ENCODE results near the gene LAMA1.

LAMA1 gene

DNA sequence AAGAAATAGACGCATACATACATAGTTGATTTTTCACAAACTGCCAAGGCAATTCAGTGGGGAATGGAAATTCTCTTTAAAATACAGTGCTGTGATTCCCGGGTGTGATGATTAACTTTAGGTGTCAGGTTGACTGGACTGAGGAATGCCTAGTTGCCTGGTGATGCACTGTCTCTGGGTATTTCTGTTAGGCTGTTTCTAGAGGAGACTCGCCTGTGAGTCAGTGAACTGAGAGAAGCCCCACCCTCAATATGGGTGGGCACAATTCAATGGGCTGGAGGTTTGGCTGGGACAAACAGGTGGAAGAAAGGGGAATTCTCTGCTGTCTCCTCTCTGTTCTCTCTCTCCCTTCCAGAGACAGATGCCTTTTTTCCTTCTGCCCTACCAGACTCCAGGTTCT, 200.5 kb downstream of the LAMA1 start:
- no peak for DNase-seq (ENCODE audit: low read depth)
- H3K4me3 ChIP-seq (ENCODE audit: low read depth, low read length): no peak overlapping the region
- TF ChIP-seq, protein P1, sequence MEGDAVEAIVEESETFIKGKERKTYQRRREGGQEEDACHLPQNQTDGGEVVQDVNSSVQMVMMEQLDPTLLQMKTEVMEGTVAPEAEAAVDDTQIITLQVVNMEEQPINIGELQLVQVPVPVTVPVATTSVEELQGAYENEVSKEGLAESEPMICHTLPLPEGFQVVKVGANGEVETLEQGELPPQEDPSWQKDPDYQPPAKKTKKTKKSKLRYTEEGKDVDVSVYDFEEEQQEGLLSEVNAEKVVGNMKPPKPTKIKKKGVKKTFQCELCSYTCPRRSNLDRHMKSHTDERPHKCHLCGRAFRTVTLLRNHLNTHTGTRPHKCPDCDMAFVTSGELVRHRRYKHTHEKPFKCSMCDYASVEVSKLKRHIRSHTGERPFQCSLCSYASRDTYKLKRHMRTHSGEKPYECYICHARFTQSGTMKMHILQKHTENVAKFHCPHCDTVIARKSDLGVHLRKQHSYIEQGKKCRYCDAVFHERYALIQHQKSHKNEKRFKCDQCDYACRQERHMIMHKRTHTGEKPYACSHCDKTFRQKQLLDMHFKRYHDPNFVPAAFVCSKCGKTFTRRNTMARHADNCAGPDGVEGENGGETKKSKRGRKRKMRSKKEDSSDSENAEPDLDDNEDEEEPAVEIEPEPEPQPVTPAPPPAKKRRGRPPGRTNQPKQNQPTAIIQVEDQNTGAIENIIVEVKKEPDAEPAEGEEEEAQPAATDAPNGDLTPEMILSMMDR (conservative IDR thresholded peaks at IDR 0.05; ENCODE audit: low read depth, low read length): no peak

DNA sequence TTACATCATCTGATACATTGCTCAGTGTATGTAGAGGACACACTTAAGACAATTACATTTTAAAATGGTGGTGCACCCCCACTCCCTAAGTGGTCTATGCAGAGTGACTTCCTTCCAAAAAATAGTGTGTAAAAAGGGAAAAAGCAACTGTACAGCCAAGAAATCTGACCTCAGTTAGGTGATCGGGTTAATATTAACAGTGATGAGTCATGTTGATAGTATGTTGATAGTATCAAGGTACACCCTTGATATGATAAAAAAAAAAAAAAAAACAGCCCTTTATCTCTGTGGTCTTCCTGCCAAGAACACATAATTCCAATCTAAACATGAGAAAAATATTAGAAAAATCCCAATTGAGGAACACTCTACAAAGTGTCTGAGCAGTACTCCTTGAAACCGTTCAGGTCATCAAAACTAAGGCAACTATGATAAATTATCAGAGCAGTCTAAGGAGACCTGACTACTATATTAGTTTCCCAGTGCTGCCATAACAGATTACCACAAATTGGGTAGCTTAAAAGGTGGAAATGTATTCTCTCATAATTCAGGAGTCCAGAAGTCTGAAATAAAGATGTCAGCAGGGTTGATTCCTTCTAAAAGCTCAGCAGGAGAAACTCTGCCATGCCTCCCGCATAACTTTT, 216.2 kb downstream of the LAMA1 start:
- TF ChIP-seq, protein P1 (conservative IDR thresholded peaks at IDR 0.05; ENCODE audit: low read depth, low read length): no peak
- DNase-seq (ENCODE audit: low read depth): no peak
- H3K4me3 ChIP-seq (ENCODE audit: low read depth, low read length): no peak overlapping the region

GRCh38 chr18:6891788-6892187, 225.8 kb downstream of the LAMA1 start:
- TF ChIP-seq, protein P1 (conservative IDR thresholded peaks at IDR 0.05; ENCODE audit: low read depth, low read length): no peak
- H3K4me3 ChIP-seq (ENCODE audit: low read depth, low read length): no peak overlapping the region
- peak; percentile 13 for DNase-seq (ENCODE audit: low read depth)

All from choroid plexus epithelial cell (primary cell).